ENCODE data around the gene KRT73.

Gene KRT73

DNA sequence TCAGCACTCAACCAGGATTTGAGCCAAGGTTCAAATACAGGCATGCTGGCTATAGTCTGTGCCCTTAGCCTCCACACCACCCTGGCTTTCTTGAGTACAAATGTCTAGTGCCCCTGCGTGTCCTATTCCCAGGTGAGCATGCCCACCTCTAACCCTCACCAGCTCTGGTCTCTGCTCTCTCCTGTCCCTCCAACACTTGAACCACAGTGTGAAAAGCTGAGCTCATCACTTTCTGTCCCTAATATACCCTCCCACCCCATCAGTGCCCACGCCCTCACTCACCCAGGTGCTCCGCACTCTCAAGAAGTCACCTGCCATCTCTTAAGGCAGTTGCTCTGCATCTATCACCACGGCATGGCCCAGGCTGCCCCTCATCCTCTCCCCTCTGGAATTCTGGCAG is 58.4 kb downstream of the KRT73 start:
- CTCF ChIA-PET = interaction anchor here (1.3 to 1.4 kb wide), 2 partner anchors 19 to 320 kb away, joined by 3 to 5 read pairs; no protein-coding TSS in a partner anchor
- DNase-seq (ENCODE audit: extremely low spot score) = no peak
- POLR2A ChIA-PET = no interaction called here
- TF ChIP-seq NFRKB (IDR thresholded peaks at IDR 0.05) (no peak), CTBP1 (IDR thresholded peaks at IDR 0.05; ENCODE audit: borderline replicate concordance) (no peak), ARNT (IDR thresholded peaks at IDR 0.05) (no peak), SUZ12 (IDR thresholded peaks at IDR 0.05) (no peak), FOXK2 (IDR thresholded peaks at IDR 0.05) (no peak), BHLHE40 (IDR thresholded peaks at IDR 0.05; ENCODE audit: borderline replicate concordance) (no peak)
- TF ChIP-seq, protein P1, sequence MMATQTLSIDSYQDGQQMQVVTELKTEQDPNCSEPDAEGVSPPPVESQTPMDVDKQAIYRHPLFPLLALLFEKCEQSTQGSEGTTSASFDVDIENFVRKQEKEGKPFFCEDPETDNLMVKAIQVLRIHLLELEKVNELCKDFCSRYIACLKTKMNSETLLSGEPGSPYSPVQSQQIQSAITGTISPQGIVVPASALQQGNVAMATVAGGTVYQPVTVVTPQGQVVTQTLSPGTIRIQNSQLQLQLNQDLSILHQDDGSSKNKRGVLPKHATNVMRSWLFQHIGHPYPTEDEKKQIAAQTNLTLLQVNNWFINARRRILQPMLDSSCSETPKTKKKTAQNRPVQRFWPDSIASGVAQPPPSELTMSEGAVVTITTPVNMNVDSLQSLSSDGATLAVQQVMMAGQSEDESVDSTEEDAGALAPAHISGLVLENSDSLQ (IDR thresholded peaks at IDR 0.05) = no peak

DNA sequence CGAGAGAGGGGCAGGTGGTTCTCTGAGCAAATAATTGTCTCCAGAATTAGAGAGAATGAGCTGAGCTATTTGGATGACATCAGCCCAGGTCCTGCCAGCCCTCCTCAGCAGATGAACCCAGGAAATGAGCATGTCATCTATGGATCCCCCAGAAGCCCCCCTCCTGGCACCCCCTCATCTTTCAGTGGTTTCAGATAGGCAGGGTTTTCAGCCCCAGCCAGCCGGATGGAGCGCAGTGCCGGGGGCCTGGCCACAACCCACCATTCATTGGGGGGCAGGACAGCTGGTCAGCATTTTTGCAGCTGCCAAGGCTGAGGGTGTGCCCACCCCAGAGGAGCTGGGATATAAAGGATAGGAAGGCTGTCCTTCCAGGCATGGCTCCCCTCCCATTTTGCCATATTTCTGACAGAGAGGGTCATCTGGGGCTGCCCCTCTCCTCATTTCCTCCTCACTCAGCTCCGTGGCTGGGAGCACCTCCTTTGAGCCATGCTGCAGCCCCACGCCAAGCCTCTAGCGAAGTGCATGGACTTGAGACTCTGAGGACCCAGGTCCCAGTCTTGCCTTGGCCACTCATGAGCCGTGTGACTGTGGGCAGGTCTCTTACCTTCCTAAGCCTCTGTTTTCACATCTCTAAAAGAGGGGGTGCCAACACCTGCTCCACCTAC is 59.4 kb downstream of the KRT73 start:
- TF ChIP-seq LEF1 (IDR thresholded peaks at IDR 0.05; ENCODE audit: borderline replicate concordance) (no peak), FOXK2 (IDR thresholded peaks at IDR 0.05) (no peak), ZNF384 (IDR thresholded peaks at IDR 0.05) (no peak), L3MBTL2 (conservative IDR thresholded peaks at IDR 0.05) (no peak), SP1 (IDR thresholded peaks at IDR 0.05) (no peak), ELF4 (IDR thresholded peaks at IDR 0.05) (no peak), SUZ12 (IDR thresholded peaks at IDR 0.05) (no peak), FOXM1 (IDR thresholded peaks at IDR 0.05; ENCODE audit: borderline replicate concordance) (no peak)
- TF ChIP-seq, protein P1 (IDR thresholded peaks at IDR 0.05) = no peak
- ChIA-PET CTCF (interaction anchor here (0.8 kb wide), 1 partner anchor 100 kb away, joined by 3 read pairs; no protein-coding TSS in a partner anchor), POLR2A (no interaction called here)
- no peak for DNase-seq (ENCODE audit: extremely low spot score)

Measured in HEK293T (cell line).